Breast epithelium (tissue), 4 donors: ENCODE data around the gene GAS7. TPM values are rescaled to one million over a fixed set of nuclear protein-coding genes. Genes with fewer than 3 reads are reported as not detected.

Experiments used
- DNase-seq, 2 donors: peaks; one replicate each; pipeline ENCODE4 v3.0.0-alpha.2; 2019; ENCODE audit warnings: low spot score in 2 of 2
- H3K27ac ChIP-seq, 2 donors: fragments of 200-600 bp; sonication (generic) in 1 of 2; one replicate each; pipeline ENCODE4 v1.5.1; 2016 to 2019; ENCODE audit warnings: mild to moderate bottlenecking in 1 of 2
- H3K27me3 ChIP-seq, 2 donors: fragments of 200-600 bp; sonication (generic) in 1 of 2; one replicate each; pipeline versions ENCODE4 v1.5.1 to v1.6.0; 2017 to 2019; ENCODE audit warnings: control low read depth in 1 of 2, mild to moderate bottlenecking in 1 of 2
- H3K36me3 ChIP-seq: fragments of 200-600 bp; one replicate; pipeline ENCODE4 v1.5.1; 2019
- H3K4me1 ChIP-seq, 2 donors: fragments of 200-600 bp; sonication (generic); one replicate each; pipeline ENCODE4 v1.5.1; 2016 to 2019; ENCODE audit warnings: control low read depth in 1 of 2
- H3K4me3 ChIP-seq, 3 donors: fragments of 200-600 bp; sonication (generic); 1 replicate in 2 of 3; 2 replicates in 1 of 3; pipeline ENCODE4 v1.5.1; 2016 to 2019; ENCODE audit warnings: mild to moderate bottlenecking in 3 of 3, moderate library complexity in 2 of 3
- H3K9me3 ChIP-seq, 2 donors: fragments of 200-600 bp; sonication (generic) in 1 of 2; one replicate each; pipeline ENCODE4 v1.5.1; 2016 to 2019; ENCODE audit warnings: control low read depth in 1 of 2
- POLR2A ChIP-seq: fragments of 450-650 bp; IDR thresholded peaks from one replicate; pipeline ENCODE4 v1.6.1; 2016; ENCODE audit warnings: antibody characterized with exemption, mild to moderate bottlenecking, moderate library complexity
- POLR2AphosphoS5 ChIP-seq, 3 donors: sonication (generic); formaldehyde crosslinking; IDR thresholded peaks; one replicate each; pipeline ENCODE4 v1.6.1; 2017; ENCODE audit warnings: antibody characterized with exemption in 3 of 3
- intact Hi-C: fragments of 100-400 bp; cut with DNase I; formaldehyde crosslinking; loops from one replicate; pipeline ENCODE4 v1.15.1; 2023; ENCODE audit warnings: low total_unique reads
- total RNA-seq, 3 donors: library from RNA; depleted of rRNA; stranded (reverse); fragments of >200 nt; gene quantifications; one replicate each; pipeline ENCODE4 v1.1.0, GENCODE V29; 2016
- TF ChIP-seq, protein P1 (sequence below), 3 donors: fragments of 450-650 bp; IDR thresholded peaks; one replicate each; pipeline ENCODE4 v1.5.1; 2016 to 2017; ENCODE audit warnings: antibody characterized with exemption in 3 of 3, mild to moderate bottlenecking in 3 of 3, moderate library complexity in 3 of 3

Gene GAS7
- total RNA-seq, 3 donors from 2014 or later = 21.8 to 62.2 (median 33.4) TPM

DNA sequence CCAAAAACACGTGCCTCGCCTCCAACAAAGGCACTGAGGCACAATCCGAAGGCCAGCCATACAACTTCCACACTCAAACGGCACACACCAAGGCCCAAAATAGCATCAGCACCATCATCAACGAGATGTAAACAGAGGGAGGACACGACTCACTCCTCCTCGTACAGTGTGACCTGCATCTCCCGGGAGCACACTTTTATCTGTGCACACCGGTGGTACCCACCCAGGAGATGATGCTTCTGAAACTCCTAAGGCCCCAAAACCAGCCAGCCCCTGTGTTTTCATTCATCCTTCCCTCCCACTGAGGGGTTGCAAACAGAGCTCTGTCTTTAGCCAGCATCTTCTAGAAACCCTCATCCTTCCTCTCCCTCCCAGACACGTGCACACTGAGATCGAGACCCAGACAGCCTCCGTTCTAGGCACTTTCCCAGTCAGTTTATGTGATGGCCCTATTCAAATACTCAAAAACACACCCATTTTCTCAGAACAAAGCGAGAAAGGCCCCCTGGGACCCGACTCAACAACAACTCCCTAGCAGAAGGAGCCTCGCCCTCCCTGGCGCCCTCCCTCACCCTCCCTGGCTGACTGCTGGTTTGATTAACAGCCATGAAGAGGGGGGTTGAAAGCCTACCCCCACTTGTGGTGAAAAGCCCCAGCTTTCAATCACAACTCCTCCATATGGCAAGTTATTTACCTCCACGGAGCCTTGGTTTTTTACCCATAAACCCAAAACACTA is 76.3 kb downstream of the GAS7 start:
- peak overlapping the region in 1 of 2 donors; percentile 38 for H3K27ac ChIP-seq
- H3K36me3 ChIP-seq = no peaks in the 10 kb centered on the region
- TF ChIP-seq, protein P1, sequence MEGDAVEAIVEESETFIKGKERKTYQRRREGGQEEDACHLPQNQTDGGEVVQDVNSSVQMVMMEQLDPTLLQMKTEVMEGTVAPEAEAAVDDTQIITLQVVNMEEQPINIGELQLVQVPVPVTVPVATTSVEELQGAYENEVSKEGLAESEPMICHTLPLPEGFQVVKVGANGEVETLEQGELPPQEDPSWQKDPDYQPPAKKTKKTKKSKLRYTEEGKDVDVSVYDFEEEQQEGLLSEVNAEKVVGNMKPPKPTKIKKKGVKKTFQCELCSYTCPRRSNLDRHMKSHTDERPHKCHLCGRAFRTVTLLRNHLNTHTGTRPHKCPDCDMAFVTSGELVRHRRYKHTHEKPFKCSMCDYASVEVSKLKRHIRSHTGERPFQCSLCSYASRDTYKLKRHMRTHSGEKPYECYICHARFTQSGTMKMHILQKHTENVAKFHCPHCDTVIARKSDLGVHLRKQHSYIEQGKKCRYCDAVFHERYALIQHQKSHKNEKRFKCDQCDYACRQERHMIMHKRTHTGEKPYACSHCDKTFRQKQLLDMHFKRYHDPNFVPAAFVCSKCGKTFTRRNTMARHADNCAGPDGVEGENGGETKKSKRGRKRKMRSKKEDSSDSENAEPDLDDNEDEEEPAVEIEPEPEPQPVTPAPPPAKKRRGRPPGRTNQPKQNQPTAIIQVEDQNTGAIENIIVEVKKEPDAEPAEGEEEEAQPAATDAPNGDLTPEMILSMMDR (IDR thresholded peaks at IDR 0.05) = no peak
- TF ChIP-seq POLR2AphosphoS5 (IDR thresholded peaks at IDR 0.05) (no peak), POLR2A (no peak)
- no peaks in the 10 kb centered on the region for H3K27me3 ChIP-seq
- H3K4me3 ChIP-seq = no peak overlapping the region
- peaks cover 13 to 27% of the 10 kb centered on the region in 2 donors for H3K4me1 ChIP-seq
- intact Hi-C loops = no loop called here
- no peak for DNase-seq
- H3K9me3 ChIP-seq = no peaks in the 10 kb centered on the region

DNA sequence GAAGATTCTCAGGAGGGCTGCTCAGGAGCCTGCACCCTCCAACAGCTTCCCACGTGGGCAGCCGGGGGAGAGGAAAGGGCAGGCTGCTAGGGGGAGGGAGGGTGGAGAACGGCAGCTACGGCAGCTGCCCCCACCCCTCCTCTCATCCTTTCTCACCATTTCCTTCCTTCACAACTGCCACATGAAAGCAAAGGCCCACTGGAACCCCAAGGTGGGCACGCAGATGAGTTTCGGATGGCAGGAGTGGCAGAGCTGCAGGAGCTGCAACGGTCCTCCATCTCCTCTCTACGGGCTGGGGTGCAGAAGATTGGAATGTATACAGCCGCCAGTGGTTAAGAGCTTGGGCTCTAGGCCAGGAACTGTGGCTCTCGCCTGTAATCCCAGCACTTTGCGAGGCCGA is 77.7 kb downstream of the GAS7 start:
- H3K4me1 ChIP-seq = peaks cover 13 to 27% of the 10 kb centered on the region in 2 donors

DNA sequence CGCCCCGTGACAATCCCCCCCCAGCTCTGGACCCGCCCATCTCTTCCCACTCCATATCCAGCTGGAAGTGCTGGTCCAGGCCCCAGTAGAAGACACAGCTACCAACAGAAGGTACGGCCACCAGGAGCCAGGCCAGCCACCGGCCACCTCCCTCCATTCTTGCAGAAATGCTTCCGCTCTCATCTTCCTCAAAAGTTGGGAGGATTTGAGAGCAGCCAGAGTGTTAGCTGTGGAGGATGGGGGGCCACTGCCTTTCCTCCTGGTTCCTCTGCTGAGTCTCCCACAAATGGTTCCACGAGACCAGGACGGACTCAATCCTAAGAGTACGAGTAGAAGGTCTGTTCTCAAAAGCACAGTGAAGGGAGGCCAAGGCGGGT is 78.3 kb downstream of the GAS7 start:
- Histone ChIP-seq H3K27me3 (no peaks in the 10 kb centered on the region), H3K9me3 (no peaks in the 10 kb centered on the region), H3K4me1 (peaks cover 13 to 27% of the 10 kb centered on the region in 2 donors), H3K36me3 (no peaks in the 10 kb centered on the region), H3K4me3 (no peak overlapping the region), H3K27ac (peak overlapping the region; percentile 74 to 99)
- TF ChIP-seq POLR2AphosphoS5 (IDR thresholded peaks at IDR 0.05) = no peak
- TF ChIP-seq, protein P1 (IDR thresholded peaks at IDR 0.05) = no peak
- no peak for TF ChIP-seq POLR2A
- intact Hi-C loops = no loop called here
- DNase-seq = no peak

More for the DNA sequence above, 77.7 kb downstream of the GAS7 start:
- intact Hi-C loops = no loop called here
- H3K36me3 ChIP-seq = no peaks in the 10 kb centered on the region
- DNase-seq = no peak
- peak overlapping the region in 1 of 2 donors; percentile 99 for H3K27ac ChIP-seq
- H3K9me3 ChIP-seq = no peaks in the 10 kb centered on the region
- H3K4me3 ChIP-seq = no peak overlapping the region
- TF ChIP-seq POLR2AphosphoS5 (IDR thresholded peaks at IDR 0.05) (no peak), POLR2A (no peak)
- TF ChIP-seq, protein P1 (IDR thresholded peaks at IDR 0.05) = no peak
- no peaks in the 10 kb centered on the region for H3K27me3 ChIP-seq

DNA sequence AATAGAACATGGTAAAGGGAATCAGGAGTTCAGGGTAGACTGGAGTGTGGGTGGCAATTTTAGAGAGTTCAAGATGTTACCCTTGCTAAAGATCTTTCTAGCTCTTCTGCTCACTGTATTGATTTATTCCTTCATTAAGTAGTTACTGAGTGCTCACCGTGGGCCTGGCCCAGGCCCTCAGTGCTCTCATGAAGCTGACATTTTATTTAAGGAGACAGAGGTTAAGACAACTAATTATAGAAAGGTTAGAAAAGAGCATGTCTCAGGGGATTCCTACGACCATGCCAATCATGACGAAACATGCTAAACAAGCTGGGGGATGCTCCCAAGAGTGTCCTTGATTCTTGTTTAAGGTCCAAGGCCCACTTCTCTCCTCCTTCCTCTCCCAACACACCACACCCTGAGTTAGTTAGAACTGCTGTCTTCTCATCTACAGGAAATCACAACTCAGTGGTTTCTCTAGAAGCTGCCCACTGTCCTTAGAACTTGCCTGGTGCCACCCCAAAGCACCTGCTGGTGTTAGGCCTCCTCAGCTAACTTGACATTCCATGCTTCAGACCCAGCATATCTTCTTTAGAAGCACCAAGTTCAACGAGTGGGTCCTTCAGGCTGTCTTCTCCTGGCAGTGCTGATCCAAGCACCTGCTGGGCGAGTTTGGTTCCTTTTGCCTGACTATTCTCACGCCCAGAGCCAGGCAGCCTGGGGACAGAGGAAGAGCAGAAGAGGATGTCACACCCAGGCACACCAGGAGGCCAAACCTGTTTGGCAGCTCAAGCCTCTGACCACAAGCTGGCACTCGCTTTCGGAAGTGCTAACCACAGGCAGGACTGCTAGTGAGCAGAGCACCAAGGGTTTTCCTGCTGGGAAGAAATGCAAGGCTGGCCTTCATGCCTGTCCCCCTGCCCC is 79.0 kb downstream of the GAS7 start:
- intact Hi-C loops = no loop called here
- peaks cover 17 to 27% of the 10 kb centered on the region in 2 donors for H3K4me1 ChIP-seq

More for the DNA sequence above, 79.0 kb downstream of the GAS7 start:
- Histone ChIP-seq H3K4me3 (no peak overlapping the region), H3K9me3 (no peaks in the 10 kb centered on the region), H3K36me3 (no peaks in the 10 kb centered on the region), H3K27me3 (no peaks in the 10 kb centered on the region), H3K27ac (peak overlapping the region; percentile 74 to 99)
- TF ChIP-seq POLR2A (no peak), POLR2AphosphoS5 (IDR thresholded peaks at IDR 0.05) (peak; percentile 59 to 88 (median 70))
- TF ChIP-seq, protein P1 (IDR thresholded peaks at IDR 0.05) = peak in 1 of 3 donors; percentile 7
- DNase-seq = peak; percentile 92 to 96
